HG03025 (cell line): ENCODE measurements around the gene WDR70.
"Not testable (repeated sequence)": the region's sequence is repeated elsewhere in the genome, so short reads cannot be mapped to it uniquely, and the experiment has no call there.

ENCODE experiments used
- ATAC-seq: cut with Tn5 transposase; IDR thresholded peaks from one replicate; pipeline ENCODE4 v1.9.1; 2021; ENCODE audit warnings: mild to moderate bottlenecking, moderate library complexity; ENCODE audit not compliant: unreplicated experiment, low FRiP score

WDR70 gene

GRCh38 chr5:37622354-37622753 lies 243.2 kb downstream of the WDR70 start:
- ATAC-seq, result not testable (repeated sequence)

GRCh38 chr5:37626266-37626665 lies 247.1 kb downstream of the WDR70 start:
- ATAC-seq, result no peak

- ATAC-seq, result no peak
These were observed 249.8 kb downstream of the WDR70 start for GRCh38 chr5:37628876-37629275.

GRCh38 chr5:37631939-37632338 lies 252.8 kb downstream of the WDR70 start:
- no peak for ATAC-seq

- ATAC-seq, result no peak
These were observed 258.2 kb downstream of the WDR70 start for GRCh38 chr5:37637165-37637845.

- ATAC-seq, result no peak
These were observed 259.8 kb downstream of the WDR70 start for GRCh38 chr5:37638897-37639296.

GRCh38 chr5:37640088-37640487 lies 261.0 kb downstream of the WDR70 start:
- ATAC-seq, result no peak

GRCh38 chr5:37641933-37642332 lies 262.8 kb downstream of the WDR70 start:
- ATAC-seq, result no peak

- no peak for ATAC-seq
These were observed 266.6 kb downstream of the WDR70 start for GRCh38 chr5:37645707-37646106.

- not testable (repeated sequence) for ATAC-seq
These were observed 275.4 kb downstream of the WDR70 start for GRCh38 chr5:37654566-37654965.

- ATAC-seq, result no peak
These were observed 277.9 kb downstream of the WDR70 start for GRCh38 chr5:37657046-37657445.

GRCh38 chr5:37658440-37658839 lies 279.3 kb downstream of the WDR70 start:
- ATAC-seq, result no peak

- no peak for ATAC-seq
These were observed 281.2 kb downstream of the WDR70 start for GRCh38 chr5:37660319-37660718.

- ATAC-seq, result no peak
These were observed 282.3 kb downstream of the WDR70 start for GRCh38 chr5:37661227-37661920.

GRCh38 chr5:37661951-37662350 lies 282.8 kb downstream of the WDR70 start:
- no peak for ATAC-seq

GRCh38 chr5:37662362-37662761 lies 283.2 kb downstream of the WDR70 start:
- ATAC-seq, result no peak

- ATAC-seq, result no peak
These were observed 283.8 kb downstream of the WDR70 start for GRCh38 chr5:37662789-37663485.

- ATAC-seq, result no peak
These were observed 284.4 kb downstream of the WDR70 start for GRCh38 chr5:37663538-37663937.

- ATAC-seq, result no peak
These were observed 285.4 kb downstream of the WDR70 start for GRCh38 chr5:37664551-37664950.

GRCh38 chr5:37665272-37665671 lies 286.2 kb downstream of the WDR70 start:
- ATAC-seq, result no peak

- ATAC-seq, result no peak
These were observed 286.8 kb downstream of the WDR70 start for GRCh38 chr5:37665889-37666288.

- ATAC-seq, result no peak
These were observed 288.3 kb downstream of the WDR70 start for GRCh38 chr5:37667430-37667829.
